ENCODE data around the gene CSF1R. TPM values are rescaled to one million over a fixed set of nuclear protein-coding genes. Genes with fewer than 3 reads are reported as not detected.

The CSF1R gene
- total RNA-seq, 1 donor from 2014 or later = not detected

DNA sequence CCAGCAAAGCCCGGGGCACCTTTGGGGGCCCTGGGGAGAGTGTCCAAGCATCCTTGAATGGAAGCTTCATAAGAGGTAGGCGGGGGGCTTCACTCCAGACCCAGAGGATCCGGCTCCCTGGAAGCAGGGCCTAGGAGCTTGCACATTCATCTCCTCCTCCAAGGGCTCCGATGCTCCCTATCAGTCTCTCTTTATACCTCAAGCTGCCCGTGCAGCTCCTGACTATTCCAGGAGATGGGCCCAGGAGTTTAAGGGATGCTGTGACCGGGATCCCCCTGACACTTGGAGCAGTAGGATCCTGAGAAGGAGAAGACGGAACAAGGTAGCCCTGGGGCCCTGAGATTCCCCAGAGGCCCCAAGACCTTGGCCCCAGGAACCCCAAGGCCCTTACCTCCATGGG, 25.9 kb downstream of the CSF1R start:
- TF ChIP-seq CTCF (IDR thresholded peaks at IDR 0.05; ENCODE audit: insufficient read depth, low read length, severe bottlenecking) = no peak
- Histone ChIP-seq H3K4me3 (ENCODE audit: low read depth, low read length) (no peak overlapping the region), H3K36me3 (ENCODE audit: control insufficient read depth, insufficient read depth, low read length) (peaks cover 1% of the 10 kb centered on the region), H3K27me3 (ENCODE audit: control insufficient read depth, insufficient read depth, low read length) (no peaks in the 10 kb centered on the region)
- no peak for DNase-seq (ENCODE audit: low read depth)
- no peak for FAIRE-seq

GRCh38 chr5:150059623-150060022, 26.7 kb downstream of the CSF1R start:
- Histone ChIP-seq H3K27me3 (ENCODE audit: control insufficient read depth, insufficient read depth, low read length) (no peaks in the 10 kb centered on the region), H3K36me3 (ENCODE audit: control insufficient read depth, insufficient read depth, low read length) (peaks cover 1% of the 10 kb centered on the region), H3K4me3 (ENCODE audit: low read depth, low read length) (no peak overlapping the region)
- TF ChIP-seq CTCF (IDR thresholded peaks at IDR 0.05; ENCODE audit: insufficient read depth, low read length, severe bottlenecking) = no peak
- FAIRE-seq (no peak), DNase-seq (ENCODE audit: low read depth) (no peak)

DNA sequence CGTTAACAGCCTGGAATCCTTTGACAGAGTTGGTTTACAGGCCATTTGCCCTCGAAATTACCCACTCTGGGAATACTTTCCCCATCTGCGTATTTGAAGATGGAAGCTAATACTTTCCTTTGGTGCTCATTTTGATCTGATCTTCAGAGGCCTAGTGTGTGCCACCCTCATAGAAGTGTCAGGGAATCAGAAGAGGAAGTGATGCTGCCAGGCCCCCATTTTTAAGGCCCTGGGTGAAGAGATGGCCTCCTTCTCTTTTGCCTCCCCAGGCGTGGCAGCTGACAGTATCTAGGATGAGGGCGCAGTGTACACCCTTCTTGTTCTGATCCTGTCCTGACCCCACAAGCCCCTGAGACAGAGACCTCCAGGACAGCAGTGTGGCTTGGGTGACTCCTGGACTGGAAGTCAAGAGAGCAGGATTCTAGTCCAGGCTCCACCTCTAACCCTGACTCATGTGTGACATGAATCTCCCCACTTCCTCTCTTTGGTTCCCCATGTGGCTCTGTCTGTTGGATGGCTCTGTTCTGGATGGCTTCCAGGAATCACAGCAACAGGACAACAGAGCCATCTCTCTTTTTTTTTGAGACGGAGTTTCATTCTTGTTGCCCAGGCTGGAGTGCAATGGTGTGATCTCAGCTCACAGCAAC, 27.8 kb downstream of the CSF1R start:
- no peak for TF ChIP-seq CTCF (IDR thresholded peaks at IDR 0.05; ENCODE audit: insufficient read depth, low read length, severe bottlenecking)
- DNase-seq (ENCODE audit: low read depth) (peak; percentile 74), FAIRE-seq (no peak)
- H3K27me3 ChIP-seq (ENCODE audit: control insufficient read depth, insufficient read depth, low read length) = no peaks in the 10 kb centered on the region
- H3K36me3 ChIP-seq (ENCODE audit: control insufficient read depth, insufficient read depth, low read length) = peaks cover 5% of the 10 kb centered on the region
- H3K4me3 ChIP-seq (ENCODE audit: low read depth, low read length) = no peak overlapping the region

GRCh38 chr5:150057996-150058395, 28.4 kb downstream of the CSF1R start:
- Histone ChIP-seq H3K4me3 (ENCODE audit: low read depth, low read length) (no peak overlapping the region), H3K36me3 (ENCODE audit: control insufficient read depth, insufficient read depth, low read length) (peaks cover 7% of the 10 kb centered on the region), H3K27me3 (ENCODE audit: control insufficient read depth, insufficient read depth, low read length) (no peaks in the 10 kb centered on the region)
- DNase-seq (ENCODE audit: low read depth) (no peak), FAIRE-seq (peak; percentile 77)
- TF ChIP-seq CTCF (IDR thresholded peaks at IDR 0.05; ENCODE audit: insufficient read depth, low read length, severe bottlenecking) = no peak

GRCh38 chr5:150057511-150057910, 28.8 kb downstream of the CSF1R start:
- TF ChIP-seq CTCF (IDR thresholded peaks at IDR 0.05; ENCODE audit: insufficient read depth, low read length, severe bottlenecking) = no peak
- no peaks in the 10 kb centered on the region for H3K27me3 ChIP-seq (ENCODE audit: control insufficient read depth, insufficient read depth, low read length)
- peaks cover 8% of the 10 kb centered on the region for H3K36me3 ChIP-seq (ENCODE audit: control insufficient read depth, insufficient read depth, low read length)
- DNase-seq (ENCODE audit: low read depth) = no peak
- no peak overlapping the region for H3K4me3 ChIP-seq (ENCODE audit: low read depth, low read length)
- no peak for FAIRE-seq

- Histone ChIP-seq H3K27me3 (ENCODE audit: control insufficient read depth, insufficient read depth, low read length) (no peaks in the 10 kb centered on the region), H3K4me3 (ENCODE audit: low read depth, low read length) (no peak overlapping the region), H3K36me3 (ENCODE audit: control insufficient read depth, insufficient read depth, low read length) (peaks cover 12% of the 10 kb centered on the region)
- FAIRE-seq (no peak), DNase-seq (ENCODE audit: low read depth) (no peak)
- TF ChIP-seq CTCF (IDR thresholded peaks at IDR 0.05; ENCODE audit: insufficient read depth, low read length, severe bottlenecking) = no peak
These were observed 29.3 kb downstream of the CSF1R start for GRCh38 chr5:150057052-150057451.
